HG03066 (cell line): ENCODE measurements around the gene IFITM10.
"Not testable (repeated sequence)": the region's sequence is repeated elsewhere in the genome, so short reads cannot be mapped to it uniquely, and the experiment has no call there.

Experiments
- ATAC-seq: cut with Tn5 transposase; IDR thresholded peaks from one replicate; pipeline ENCODE4 v1.9.1; 2021; ENCODE audit warnings: low read depth; ENCODE audit not compliant: unreplicated experiment

The IFITM10 gene

DNA sequence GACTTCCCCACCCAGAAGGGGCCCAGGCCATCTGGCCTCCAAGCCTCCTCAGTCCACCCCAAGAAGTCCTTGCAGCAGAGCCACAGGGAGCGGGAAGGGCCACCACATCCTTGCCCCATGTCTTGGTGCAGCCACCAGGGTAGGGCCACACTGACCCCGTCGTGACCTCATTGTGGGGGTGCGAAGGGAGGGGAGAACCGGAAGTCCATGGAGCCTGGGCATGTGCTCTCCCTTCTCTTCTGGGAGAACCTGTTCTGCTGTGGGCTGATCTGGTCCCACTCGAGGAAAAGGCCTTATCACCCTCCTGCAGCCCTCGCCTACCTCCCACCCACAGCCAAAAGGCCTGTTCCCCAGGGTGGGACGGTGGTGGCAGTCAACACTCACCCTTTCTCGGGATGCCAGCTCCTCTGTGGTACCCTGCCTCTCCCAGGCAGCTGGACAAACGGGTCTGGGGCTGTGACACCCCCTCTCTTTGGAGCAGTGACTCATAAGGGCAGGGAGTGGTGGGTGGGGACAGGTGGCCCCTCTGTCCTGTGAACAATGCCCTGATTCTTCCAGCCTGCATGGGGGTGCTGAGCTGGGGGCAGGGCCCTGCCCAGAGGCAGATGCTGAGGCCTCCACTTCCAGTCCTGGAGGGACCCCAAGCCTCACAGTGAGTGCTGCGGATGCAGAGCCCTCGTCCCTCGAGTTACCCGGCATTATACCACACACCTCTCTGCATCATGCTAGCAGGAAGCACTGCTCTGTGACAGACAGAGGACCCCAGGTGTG is 27.9 kb upstream of the IFITM10 start:
- ATAC-seq = no peak

DNA sequence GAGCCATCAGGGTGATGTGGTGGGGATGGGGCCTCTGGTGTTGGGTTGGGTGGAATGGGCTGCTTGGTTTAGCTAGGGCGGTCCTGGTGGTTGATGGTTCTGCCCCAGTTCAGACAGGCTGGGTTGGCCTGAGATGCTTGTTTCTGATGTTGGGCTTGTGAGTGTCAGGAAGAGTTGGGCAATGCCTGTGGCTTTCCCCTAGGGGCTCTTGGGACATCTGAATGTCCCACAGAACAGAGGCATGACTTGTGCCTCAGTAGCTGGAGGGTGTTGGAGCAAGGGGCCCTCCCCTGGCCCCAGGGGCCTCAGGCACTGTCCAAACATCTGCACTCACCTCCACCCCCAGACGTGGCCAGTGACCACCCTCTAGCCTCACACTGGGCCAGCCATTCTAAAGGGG is 27.3 kb upstream of the IFITM10 start:
- no peak for ATAC-seq

DNA sequence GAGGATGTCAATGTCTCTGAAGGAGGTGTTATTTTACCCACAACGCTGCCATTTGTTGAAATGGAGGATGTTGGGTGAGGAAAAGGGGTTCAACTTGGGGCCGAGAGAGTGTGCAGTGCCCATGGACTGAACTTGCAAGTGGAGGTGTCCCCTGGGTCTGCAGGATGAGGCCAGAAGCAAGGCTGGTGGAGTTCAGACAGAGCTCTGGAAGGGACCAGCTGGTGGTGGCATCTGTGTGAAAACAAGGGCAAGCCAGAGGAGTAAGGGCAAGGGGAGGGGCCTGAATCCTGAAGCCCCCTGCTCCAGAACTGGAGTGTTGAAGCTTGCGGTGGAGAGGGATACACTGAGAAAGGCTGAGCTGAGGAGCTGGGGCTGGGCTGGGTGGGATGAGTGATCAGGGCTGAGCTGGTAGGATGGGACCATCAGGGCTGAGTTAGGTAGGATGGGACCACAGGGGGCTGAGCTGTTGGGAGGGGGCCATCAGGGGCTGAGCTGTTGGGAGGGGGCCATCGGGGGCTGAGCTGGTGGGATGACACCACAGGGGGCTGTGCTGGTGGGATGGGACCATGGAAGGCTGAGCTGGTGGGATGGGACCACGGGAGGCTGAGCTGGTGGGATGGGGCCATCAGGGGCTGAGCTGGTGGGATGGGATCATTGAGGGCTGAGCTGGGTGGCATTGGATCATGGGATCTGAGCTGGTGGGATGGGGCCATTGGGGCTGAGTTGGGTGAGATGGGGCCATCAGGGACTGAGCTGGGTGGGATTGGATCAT is 26.7 kb upstream of the IFITM10 start:
- no peak for ATAC-seq

- ATAC-seq = no peak
These were observed 26.0 kb upstream of the IFITM10 start for GRCh38 chr11:1776331-1776851.

GRCh38 chr11:1774886-1775285 is 24.5 kb upstream of the IFITM10 start:
- ATAC-seq = no peak

DNA sequence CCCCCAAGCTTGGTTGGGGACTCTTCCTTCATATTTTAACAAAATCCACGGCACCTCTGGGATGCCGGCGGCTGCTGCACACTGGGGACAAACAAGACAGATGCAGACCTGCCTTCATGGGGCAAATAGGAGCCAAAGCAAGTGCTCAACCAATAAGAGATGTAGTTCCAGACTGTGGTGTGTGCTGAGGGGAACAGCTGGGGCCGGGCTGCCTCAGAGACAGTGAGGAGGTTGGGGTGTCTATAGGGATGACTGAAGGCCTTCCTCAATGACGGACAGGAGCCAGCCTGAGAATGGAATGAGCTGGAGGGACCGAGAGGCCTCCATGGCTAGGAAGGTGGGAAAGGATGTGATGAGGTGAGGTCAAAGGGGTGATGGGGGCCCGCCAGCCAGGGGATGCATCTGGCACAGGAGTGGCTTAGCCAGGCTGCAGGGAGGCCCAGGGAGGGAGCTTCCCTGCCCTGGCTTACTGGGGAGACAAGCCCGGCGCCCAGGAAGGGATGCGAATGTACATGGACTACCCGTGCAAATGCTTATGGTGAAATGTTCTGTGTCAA is 23.7 kb upstream of the IFITM10 start:
- no peak for ATAC-seq

GRCh38 chr11:1773131-1773993 is 23.0 kb upstream of the IFITM10 start:
- no peak for ATAC-seq

- no peak for ATAC-seq
These were observed 22.1 kb upstream of the IFITM10 start for GRCh38 chr11:1772270-1773130.

- no peak for ATAC-seq
These were observed 21.3 kb upstream of the IFITM10 start for GRCh38 chr11:1771700-1772099.

GRCh38 chr11:1771273-1771672 is 20.9 kb upstream of the IFITM10 start:
- ATAC-seq = no peak

GRCh38 chr11:1770528-1770927 is 20.1 kb upstream of the IFITM10 start:
- ATAC-seq = no peak

GRCh38 chr11:1770061-1770460 is 19.7 kb upstream of the IFITM10 start:
- ATAC-seq = no peak

GRCh38 chr11:1769304-1769936 is 19.0 kb upstream of the IFITM10 start:
- not testable (repeated sequence) for ATAC-seq

- ATAC-seq = no peak
These were observed 17.7 kb upstream of the IFITM10 start for GRCh38 chr11:1768141-1768469.

DNA sequence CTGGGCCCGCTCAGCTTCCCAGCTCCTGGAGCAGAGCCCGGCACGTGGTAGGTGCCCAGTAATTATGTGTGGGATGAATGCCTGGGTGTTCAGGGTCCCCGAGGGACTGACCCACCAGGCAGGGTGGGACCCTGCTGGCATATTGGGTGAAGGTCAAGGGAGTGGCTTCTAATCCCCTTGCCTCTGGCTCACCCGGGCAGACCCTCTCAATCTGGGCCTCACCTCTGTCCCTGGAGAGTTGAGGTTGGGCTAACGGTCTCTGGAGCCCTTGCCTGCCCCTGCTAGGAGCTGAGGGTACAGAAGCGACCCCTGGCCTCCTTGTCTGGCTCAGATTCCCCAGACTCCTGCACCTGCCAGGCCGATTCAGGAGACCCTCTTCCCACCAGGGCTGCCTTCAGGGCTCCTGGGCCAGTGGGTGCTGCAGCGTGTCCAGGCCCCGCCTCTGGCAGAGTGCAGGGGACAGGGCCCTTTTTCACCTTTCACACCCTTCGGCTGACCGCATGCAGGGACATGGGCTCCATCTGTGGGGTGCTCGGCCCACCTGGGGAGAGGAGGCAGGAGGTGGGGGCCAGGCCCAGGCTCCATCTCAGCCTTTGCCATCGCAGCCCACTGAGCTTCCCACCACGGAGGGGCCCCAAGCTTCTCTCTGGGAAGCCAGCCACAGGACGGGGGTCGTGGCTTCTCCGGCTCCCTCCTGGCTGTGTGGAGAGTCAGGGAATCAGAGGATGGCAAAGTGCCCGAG is 17.2 kb upstream of the IFITM10 start:
- no peak for ATAC-seq

GRCh38 chr11:1766719-1767398 is 16.5 kb upstream of the IFITM10 start:
- no peak for ATAC-seq

DNA sequence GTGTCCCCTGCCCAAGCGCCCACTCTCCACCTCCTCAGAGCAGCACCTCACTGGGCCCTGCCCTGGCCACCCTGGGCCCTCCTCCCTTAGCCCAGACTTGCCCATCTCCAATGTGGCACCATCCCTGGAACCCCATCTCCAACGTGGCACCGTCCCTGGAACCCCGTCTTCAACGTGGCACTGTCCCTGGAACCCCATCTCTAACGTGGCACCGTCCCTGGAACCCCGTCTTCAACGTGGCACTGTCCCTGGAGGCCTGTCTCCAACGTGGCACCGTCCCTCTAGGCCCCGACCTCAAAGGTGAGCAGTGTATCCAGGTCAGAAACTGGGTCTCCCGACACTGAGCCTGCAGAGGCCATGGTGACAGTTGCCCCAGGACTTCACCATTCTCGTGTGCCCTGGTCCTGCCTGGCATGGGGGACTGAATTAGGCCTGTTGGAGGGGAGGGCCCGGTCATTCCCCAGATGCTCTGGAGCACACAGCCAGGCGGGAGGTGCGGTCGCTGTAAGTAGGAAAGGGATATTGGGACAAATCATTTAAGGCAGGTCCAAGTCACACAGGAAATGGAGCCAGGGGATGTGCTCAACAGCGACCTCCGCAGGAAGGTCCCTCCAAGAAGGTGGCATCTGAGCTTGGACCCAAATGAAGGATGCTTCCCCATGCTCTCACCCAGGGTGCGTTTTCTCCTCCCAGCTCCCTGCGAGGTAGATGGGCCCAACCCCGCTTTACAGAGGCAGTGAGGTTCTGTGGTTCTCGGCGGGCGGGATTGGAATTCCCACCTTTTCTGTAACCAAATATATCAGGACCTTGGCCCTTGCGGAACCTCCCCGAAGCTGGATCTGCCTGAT is 15.7 kb upstream of the IFITM10 start:
- ATAC-seq = no peak
